Ovary (tissue), 3 donors: ENCODE measurements around the gene GABBR2.

Experiments
- POLR2A ChIP-seq: fragments of 450-650 bp; IDR thresholded peaks from one replicate; pipeline ENCODE4 v1.6.1; 2017; ENCODE audit warnings: antibody characterized with exemption, mild to moderate bottlenecking, moderate library complexity
- TF ChIP-seq, protein P1 (sequence below), 3 donors: fragments of 450-650 bp in 2 of 3; fragments of 200-600 bp in 1 of 3; IDR thresholded peaks; one replicate each; pipeline versions ENCODE4 v1.5.1 to v1.8.0; 2016 to 2022; ENCODE audit warnings: antibody characterized with exemption in 3 of 3, mild to moderate bottlenecking in 1 of 3
- donor health status: DM: no; HTN: no; CAD: no.

DNA sequence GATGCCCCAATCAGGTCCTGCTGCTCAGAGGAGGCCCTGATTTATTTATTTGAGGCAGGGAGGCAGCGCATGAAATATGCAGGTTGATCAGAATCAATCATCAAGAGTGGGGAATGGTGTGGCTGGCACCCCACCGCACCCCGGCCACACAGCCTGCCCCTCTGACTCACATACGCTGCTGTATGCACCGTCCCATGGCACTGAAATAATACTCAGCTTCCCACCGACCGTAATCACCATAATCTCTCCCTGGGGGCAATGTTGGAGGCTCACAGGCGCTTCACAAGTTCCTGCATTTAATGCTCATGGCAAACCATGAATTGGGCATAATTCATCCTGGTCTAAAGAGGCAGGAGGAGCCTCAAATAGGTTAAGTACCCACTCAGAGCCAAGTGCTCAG, 312.1 kb downstream of the GABBR2 start:
- TF ChIP-seq POLR2A, result no peak
- TF ChIP-seq, protein P1, sequence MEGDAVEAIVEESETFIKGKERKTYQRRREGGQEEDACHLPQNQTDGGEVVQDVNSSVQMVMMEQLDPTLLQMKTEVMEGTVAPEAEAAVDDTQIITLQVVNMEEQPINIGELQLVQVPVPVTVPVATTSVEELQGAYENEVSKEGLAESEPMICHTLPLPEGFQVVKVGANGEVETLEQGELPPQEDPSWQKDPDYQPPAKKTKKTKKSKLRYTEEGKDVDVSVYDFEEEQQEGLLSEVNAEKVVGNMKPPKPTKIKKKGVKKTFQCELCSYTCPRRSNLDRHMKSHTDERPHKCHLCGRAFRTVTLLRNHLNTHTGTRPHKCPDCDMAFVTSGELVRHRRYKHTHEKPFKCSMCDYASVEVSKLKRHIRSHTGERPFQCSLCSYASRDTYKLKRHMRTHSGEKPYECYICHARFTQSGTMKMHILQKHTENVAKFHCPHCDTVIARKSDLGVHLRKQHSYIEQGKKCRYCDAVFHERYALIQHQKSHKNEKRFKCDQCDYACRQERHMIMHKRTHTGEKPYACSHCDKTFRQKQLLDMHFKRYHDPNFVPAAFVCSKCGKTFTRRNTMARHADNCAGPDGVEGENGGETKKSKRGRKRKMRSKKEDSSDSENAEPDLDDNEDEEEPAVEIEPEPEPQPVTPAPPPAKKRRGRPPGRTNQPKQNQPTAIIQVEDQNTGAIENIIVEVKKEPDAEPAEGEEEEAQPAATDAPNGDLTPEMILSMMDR (IDR thresholded peaks at IDR 0.05), result no peak
